ENCODE measurements around the gene BCAS1. TPM values are rescaled to one million over a fixed set of nuclear protein-coding genes. Genes with fewer than 3 reads are reported as not detected.

The BCAS1 gene
- total RNA-seq, 1 experiment from 2014 or later, result 4.0 TPM

DNA sequence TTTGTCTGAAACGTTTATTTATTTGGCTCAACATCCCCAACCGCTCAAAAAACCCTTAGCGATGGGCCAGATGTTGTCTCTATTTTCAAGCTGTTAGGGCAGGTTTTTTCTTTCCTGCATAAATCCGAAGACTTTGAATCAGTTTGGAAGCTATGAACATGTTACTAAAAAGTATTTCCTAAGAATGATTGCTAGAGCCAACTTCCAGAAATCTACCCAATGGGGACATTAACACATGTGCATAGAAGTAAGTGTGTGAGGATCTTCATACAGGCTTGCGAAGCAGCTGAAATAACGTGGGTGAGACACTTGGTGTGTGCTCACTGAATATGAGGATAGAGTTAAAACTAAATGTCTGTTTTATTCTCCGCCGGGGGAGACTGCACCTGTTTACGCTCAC lies 106.8 kb downstream of the BCAS1 start:
- H3K79me2 ChIP-seq (ENCODE audit: low read depth), result no peaks in the 10 kb centered on the region
- H3K4me3 ChIP-seq, result no peak overlapping the region
- DNase-seq, result no peak
- intact Hi-C loops (cut with micrococcal nuclease; ENCODE audit: unreplicated experiment), result no loop called here
- POLR2A ChIA-PET (ENCODE audit: unreplicated experiment), result no interaction called here
- CTCF ChIA-PET, result no interaction called here
- no peak overlapping the region for H2AFZ ChIP-seq
- no peak overlapping the region for H3K4me2 ChIP-seq
- H3K27me3 ChIP-seq (ENCODE audit: insufficient read depth, low read depth), result no peaks in the 10 kb centered on the region
- no peaks in the 10 kb centered on the region for H3F3A ChIP-seq (ENCODE audit: insufficient read depth, low read depth)
- no TSS peak for BruUV-seq (replicated peaks)
- H3K36me3 ChIP-seq (ENCODE audit: low read depth), result no peaks in the 10 kb centered on the region
- no peak overlapping the region for H3K27ac ChIP-seq
- no peaks in the 10 kb centered on the region for H3K4me1 ChIP-seq (replicated peaks; ENCODE audit: insufficient read depth)
- H3K9me2 ChIP-seq (ENCODE audit: insufficient read depth), result no peaks in the 10 kb centered on the region
- TF ChIP-seq, protein P1, sequence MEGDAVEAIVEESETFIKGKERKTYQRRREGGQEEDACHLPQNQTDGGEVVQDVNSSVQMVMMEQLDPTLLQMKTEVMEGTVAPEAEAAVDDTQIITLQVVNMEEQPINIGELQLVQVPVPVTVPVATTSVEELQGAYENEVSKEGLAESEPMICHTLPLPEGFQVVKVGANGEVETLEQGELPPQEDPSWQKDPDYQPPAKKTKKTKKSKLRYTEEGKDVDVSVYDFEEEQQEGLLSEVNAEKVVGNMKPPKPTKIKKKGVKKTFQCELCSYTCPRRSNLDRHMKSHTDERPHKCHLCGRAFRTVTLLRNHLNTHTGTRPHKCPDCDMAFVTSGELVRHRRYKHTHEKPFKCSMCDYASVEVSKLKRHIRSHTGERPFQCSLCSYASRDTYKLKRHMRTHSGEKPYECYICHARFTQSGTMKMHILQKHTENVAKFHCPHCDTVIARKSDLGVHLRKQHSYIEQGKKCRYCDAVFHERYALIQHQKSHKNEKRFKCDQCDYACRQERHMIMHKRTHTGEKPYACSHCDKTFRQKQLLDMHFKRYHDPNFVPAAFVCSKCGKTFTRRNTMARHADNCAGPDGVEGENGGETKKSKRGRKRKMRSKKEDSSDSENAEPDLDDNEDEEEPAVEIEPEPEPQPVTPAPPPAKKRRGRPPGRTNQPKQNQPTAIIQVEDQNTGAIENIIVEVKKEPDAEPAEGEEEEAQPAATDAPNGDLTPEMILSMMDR (conservative IDR thresholded peaks at IDR 0.05), result no peak
- TF ChIP-seq EZH2 (IDR thresholded peaks at IDR 0.05; ENCODE audit: low read depth), result no peak
- no peaks in the 10 kb centered on the region for H4K20me1 ChIP-seq (ENCODE audit: insufficient read depth)
- H3K9me3 ChIP-seq (ENCODE audit: insufficient read depth, low read depth), result no peaks in the 10 kb centered on the region

- Histone ChIP-seq H2AFZ (no peak overlapping the region), H3K4me2 (no peak overlapping the region), H3K27me3 (ENCODE audit: insufficient read depth, low read depth) (no peaks in the 10 kb centered on the region), H3K4me1 (replicated peaks; ENCODE audit: insufficient read depth) (no peaks in the 10 kb centered on the region), H3K4me3 (no peak overlapping the region), H3K79me2 (ENCODE audit: low read depth) (no peaks in the 10 kb centered on the region), H4K20me1 (ENCODE audit: insufficient read depth) (no peaks in the 10 kb centered on the region), H3F3A (ENCODE audit: insufficient read depth, low read depth) (no peaks in the 10 kb centered on the region), H3K36me3 (ENCODE audit: low read depth) (no peaks in the 10 kb centered on the region), H3K27ac (no peak overlapping the region), H3K9me3 (ENCODE audit: insufficient read depth, low read depth) (no peaks in the 10 kb centered on the region), H3K9me2 (ENCODE audit: insufficient read depth) (no peaks in the 10 kb centered on the region)
- DNase-seq, result peak in 1 of 2 experiments; percentile 15
- POLR2A ChIA-PET (ENCODE audit: unreplicated experiment), result no interaction called here
- CTCF ChIA-PET, result no interaction called here
- intact Hi-C loops (cut with micrococcal nuclease; ENCODE audit: unreplicated experiment), result no loop called here
- BruUV-seq (replicated peaks), result no TSS peak
- TF ChIP-seq EZH2 (IDR thresholded peaks at IDR 0.05; ENCODE audit: low read depth), result no peak
- TF ChIP-seq, protein P1 (conservative IDR thresholded peaks at IDR 0.05), result no peak
Observed at GRCh38 chr20:53962388-53962787, 108.0 kb downstream of the BCAS1 start.

DNA sequence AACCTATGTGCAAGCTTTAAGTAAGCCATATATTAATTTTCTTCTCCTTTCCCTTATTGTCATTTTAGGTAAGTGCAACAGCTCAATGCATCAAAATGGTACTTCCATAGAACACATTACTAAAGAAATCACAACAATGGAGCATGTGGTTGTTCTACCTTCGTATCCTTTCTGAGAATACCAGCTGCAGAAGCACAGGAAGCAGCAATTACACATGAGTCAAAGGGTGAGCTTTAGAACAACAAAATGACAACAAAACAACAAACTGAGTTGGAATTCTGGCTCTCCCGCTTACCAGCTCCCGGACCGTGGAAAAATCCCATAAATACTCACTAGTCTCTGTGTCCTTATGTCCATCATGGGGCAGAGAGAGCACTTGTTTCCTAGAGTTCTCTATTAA lies 108.9 kb downstream of the BCAS1 start:
- Histone ChIP-seq H3K79me2 (ENCODE audit: low read depth) (no peaks in the 10 kb centered on the region), H4K20me1 (ENCODE audit: insufficient read depth) (no peaks in the 10 kb centered on the region), H3K4me2 (no peak overlapping the region), H3K27ac (no peak overlapping the region), H3K4me3 (no peak overlapping the region), H3K27me3 (ENCODE audit: insufficient read depth, low read depth) (no peaks in the 10 kb centered on the region), H3K9me3 (ENCODE audit: insufficient read depth, low read depth) (no peaks in the 10 kb centered on the region), H2AFZ (no peak overlapping the region), H3K9me2 (ENCODE audit: insufficient read depth) (no peaks in the 10 kb centered on the region), H3F3A (ENCODE audit: insufficient read depth, low read depth) (no peaks in the 10 kb centered on the region), H3K4me1 (replicated peaks; ENCODE audit: insufficient read depth) (no peaks in the 10 kb centered on the region), H3K36me3 (ENCODE audit: low read depth) (no peaks in the 10 kb centered on the region)
- no peak for DNase-seq
- TF ChIP-seq, protein P1 (conservative IDR thresholded peaks at IDR 0.05), result no peak
- TF ChIP-seq EZH2 (IDR thresholded peaks at IDR 0.05; ENCODE audit: low read depth), result no peak
- CTCF ChIA-PET, result no interaction called here
- POLR2A ChIA-PET (ENCODE audit: unreplicated experiment), result no interaction called here
- intact Hi-C loops (cut with micrococcal nuclease; ENCODE audit: unreplicated experiment), result no loop called here
- BruUV-seq (replicated peaks), result no TSS peak
